ENCODE data around the gene DNAJC1. TPM values are rescaled to one million over a fixed set of nuclear protein-coding genes. Genes with fewer than 3 reads are reported as not detected.

DNAJC1 gene
- total and polyA plus RNA-seq, 2 of the 4 experiments (the other 2 are of a cell fraction), result 12.7 to 13.3 TPM

DNA sequence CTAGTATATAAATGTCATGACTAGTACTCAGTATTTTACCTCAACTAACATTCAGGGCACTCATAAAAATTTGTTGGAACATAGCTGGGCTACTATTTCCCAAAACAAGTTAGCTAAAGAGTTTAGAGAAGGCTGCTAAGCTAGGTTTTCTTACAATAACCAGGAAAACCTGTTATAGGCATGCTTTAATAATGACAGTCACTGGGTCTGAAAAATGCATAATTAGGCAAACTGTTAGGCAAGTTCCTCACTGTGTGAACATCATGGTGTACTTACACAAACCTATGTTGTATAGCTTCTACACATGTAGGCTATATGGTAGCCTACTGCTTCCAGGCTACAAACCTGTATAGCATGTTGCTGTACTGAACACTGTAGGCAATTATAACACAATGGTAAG lies 79.0 kb downstream of the DNAJC1 start:
- H3K4me1 ChIP-seq (ENCODE audit: control insufficient read depth, insufficient read depth, low read length), result peaks cover 6% of the 10 kb centered on the region
- H4K8ac ChIP-seq (ENCODE audit: low read depth in 2 of 2, low read length in 2 of 2), result no peak overlapping the region
- dilution Hi-C loops (cut with HindIII; ENCODE audit: low sequenced_read_pairs, unreplicated experiment) (no loop called here), intact Hi-C loops (cut with micrococcal nuclease) (no loop called here), in situ Hi-C loops (cut with MboI; ENCODE audit: low sequenced_read_pairs) (no loop called here)
- H3K4me3 ChIP-seq (ENCODE audit: insufficient read depth, low read depth, low read length), result no peak overlapping the region
- CTCF ChIA-PET, result no interaction called here
- H3K9ac ChIP-seq (ENCODE audit: low read depth, low read length), result no peak overlapping the region
- no peak overlapping the region for H3K4me2 ChIP-seq (ENCODE audit: low read depth, low read length)
- ATAC-seq (ENCODE audit: low read depth) (no peak), DNase-seq (no peak)
- no peak overlapping the region for H2BK5ac ChIP-seq (ENCODE audit: low read depth, low read length, poor library complexity, severe bottlenecking)
- no peak overlapping the region for H3K18ac ChIP-seq (ENCODE audit: low read depth, low read length)
- H3K56ac ChIP-seq (ENCODE audit: extremely low read depth, insufficient read depth, low read length), result no peak overlapping the region
- no peak overlapping the region for H3K23ac ChIP-seq (ENCODE audit: low read depth, low read length)
- no peak overlapping the region for H2BK15ac ChIP-seq (ENCODE audit: low read depth, low read length)
- no peak overlapping the region for H3K4ac ChIP-seq (ENCODE audit: low read depth, low read length)
- H2AK5ac ChIP-seq (ENCODE audit: low read depth, low read length), result no peak overlapping the region
- H3K9me1 ChIP-seq (ENCODE audit: insufficient read depth, low read length), result peaks cover 3% of the 10 kb centered on the region
- H3K14ac ChIP-seq (replicated peaks; ENCODE audit: low read depth, low read length), result no peak overlapping the region
- H3K9me3 ChIP-seq (ENCODE audit: control insufficient read depth, insufficient read depth, low read length), result no peaks in the 10 kb centered on the region
- H2AK9ac ChIP-seq (replicated peaks; ENCODE audit: low read depth, low read length, poor library complexity), result no peak overlapping the region
- H3K79me1 ChIP-seq (ENCODE audit: low read depth in 1 of 2, low read length in 2 of 2), result peaks cover 6 to 8% of the 10 kb centered on the region in 2 experiments; a peak in 3 of 4 replicates
- no peak overlapping the region for H2BK120ac ChIP-seq (ENCODE audit: low read depth, low read length)
- BruUV-seq (replicated peaks), result no TSS peak
- TF ChIP-seq RCOR1 (IDR thresholded peaks at IDR 0.05; ENCODE audit: insufficient replicate concordance, low read length) (no peak), POLR2A (IDR thresholded peaks at IDR 0.05; ENCODE audit: low read depth, low read length) (no peak), NFE2L2 (IDR thresholded peaks at IDR 0.05; ENCODE audit: low read depth, low read length) (no peak), BHLHE40 (IDR thresholded peaks at IDR 0.05; ENCODE audit: low read depth, low read length) (no peak)
- H4K5ac ChIP-seq (ENCODE audit: low read depth, low read length), result no peak overlapping the region; the same call in 1 of the 2 replicates
- no peaks in the 10 kb centered on the region for H3K36me3 ChIP-seq (ENCODE audit: control insufficient read depth, insufficient read depth, low read length)
- no peaks in the 10 kb centered on the region for H3K27me3 ChIP-seq (ENCODE audit: control insufficient read depth, insufficient read depth, low read length)
- POLR2A ChIA-PET (ENCODE audit: unreplicated experiment), result no interaction called here
- H2AFZ ChIP-seq (replicated peaks; ENCODE audit: low read length, poor library complexity), result no peak overlapping the region
- H4K20me1 ChIP-seq (ENCODE audit: insufficient read depth, low read length), result no peaks in the 10 kb centered on the region
- no peak overlapping the region for H3K27ac ChIP-seq (ENCODE audit: insufficient read depth, low read length)
- H2BK20ac ChIP-seq (ENCODE audit: low read depth, low read length), result no peak overlapping the region
- H4K91ac ChIP-seq (ENCODE audit: insufficient read depth, low read depth, low read length), result no peak overlapping the region

Data from IMR-90 (cell line).